GM21423 (cell line): Measurements from ENCODE around the gene SLC6A9.
A peak's percentile ranks its signal among the peaks of the same experiment; 100 is the strongest.

Experiments
- ATAC-seq: cut with Tn5 transposase; IDR thresholded peaks from one replicate; pipeline ENCODE4 v1.9.1; 2021; ENCODE audit warnings: mild to moderate bottlenecking, moderate library complexity; ENCODE audit not compliant: unreplicated experiment

The SLC6A9 gene

DNA sequence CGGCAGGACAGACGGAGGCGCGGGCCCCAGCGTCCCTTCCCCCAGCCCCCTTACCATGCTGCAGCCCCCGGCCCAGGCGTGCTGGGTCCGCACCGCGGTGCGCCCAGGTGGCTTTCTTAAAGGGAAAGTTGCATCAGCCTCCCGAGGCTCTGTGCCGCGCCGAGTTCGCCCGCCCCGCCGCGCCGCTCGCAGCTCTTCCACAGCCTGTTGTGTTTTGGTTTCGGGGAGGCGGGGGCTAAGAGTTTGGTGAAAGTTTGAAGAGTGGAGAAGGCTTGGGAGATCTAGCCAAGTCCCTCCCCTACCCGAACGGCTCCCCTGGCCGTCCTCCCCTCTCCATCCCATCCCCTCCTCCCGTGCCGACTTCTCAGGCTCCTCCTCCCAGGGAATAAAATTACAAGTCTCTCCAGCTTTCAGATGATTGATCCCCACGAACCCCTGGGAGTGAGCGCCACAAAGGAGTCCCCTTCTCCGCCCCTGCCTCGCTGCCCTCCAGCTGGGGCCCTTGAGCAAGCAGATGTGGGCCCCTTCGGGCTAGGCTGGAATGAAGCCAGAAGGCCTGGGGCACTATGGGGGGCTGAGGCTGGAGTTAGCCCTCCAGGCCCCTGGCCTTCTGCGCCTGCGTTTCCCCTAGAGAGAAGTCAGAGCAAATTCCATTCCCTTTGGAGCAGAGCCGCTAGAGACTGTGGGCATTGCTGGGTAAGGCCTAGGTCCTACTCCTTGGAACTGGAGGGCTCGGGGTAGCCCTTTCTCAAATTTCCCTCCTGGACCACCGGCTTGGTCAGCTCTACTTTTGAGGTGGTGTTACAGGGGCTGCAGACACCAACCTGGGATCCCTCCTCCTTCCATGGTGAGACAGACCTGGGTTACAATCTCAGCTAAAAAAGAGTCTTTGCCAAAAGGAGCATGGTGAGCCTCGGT lies at the start of gene SLC6A9:
SLC6A9 (minus strand) TSS at position 211 of the 918 bp plus-strand sequence. CDS start 7,185 bp downstream, outside the sequence.
- ATAC-seq, result no peak

DNA sequence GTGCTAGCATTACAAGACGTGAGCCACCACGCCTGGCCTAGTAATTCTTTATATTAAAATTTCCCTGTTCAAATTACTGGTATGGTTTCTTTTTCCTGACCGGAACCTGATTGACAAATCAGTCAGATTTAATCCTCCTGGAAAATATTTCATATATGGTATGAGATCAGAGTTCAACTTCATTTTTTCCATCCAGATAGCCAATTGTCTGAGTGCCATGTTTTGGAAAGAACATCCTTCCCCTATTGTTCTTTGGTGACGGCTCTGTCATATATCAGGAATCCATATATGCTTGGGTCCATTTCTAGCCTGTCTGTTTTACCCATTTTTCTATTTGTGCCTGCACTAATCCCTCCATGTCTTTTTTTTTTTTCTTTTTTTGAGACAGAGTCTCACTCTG lies 48.3 kb upstream of the SLC6A9 start:
- ATAC-seq, result no peak

DNA sequence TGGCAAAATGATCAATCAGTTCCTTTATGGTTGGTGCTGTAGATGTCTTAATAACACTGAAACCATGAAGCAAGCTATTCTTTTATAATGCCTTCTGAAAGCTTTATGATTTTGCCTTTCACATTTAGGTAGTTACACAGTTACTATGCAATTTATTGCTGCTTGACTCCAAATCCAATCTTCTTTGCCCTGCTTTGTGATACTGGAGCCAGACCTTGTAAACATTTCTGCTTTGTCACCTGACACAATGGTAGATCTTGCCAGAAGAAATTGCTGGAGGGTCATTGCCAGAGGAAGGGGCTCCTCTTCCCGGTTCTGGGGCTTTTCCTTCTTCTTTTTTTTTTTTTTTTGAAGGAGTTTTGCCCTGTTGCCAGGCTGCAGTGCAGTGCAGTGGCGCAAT lies 46.8 kb upstream of the SLC6A9 start:
- no peak for ATAC-seq

DNA sequence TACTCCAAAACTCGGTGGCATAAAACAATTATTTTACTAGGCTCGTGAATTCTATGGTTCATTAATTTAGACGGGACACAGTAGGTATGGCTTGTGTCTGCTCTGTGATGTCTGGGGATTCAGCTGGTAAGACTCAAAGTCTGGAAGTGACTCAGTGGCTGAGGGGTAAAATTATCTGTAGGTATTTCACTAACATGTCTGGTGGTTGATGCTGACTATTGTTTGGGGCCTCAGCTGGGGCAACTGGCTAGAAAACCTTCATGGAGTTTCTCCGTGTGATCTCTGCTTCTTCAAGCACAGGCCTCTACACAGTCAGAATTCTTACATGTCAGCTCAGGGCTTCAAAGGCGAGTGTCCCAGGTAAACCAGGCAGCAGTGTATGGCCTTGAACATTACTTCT lies 46.2 kb upstream of the SLC6A9 start:
- ATAC-seq, result no peak

DNA sequence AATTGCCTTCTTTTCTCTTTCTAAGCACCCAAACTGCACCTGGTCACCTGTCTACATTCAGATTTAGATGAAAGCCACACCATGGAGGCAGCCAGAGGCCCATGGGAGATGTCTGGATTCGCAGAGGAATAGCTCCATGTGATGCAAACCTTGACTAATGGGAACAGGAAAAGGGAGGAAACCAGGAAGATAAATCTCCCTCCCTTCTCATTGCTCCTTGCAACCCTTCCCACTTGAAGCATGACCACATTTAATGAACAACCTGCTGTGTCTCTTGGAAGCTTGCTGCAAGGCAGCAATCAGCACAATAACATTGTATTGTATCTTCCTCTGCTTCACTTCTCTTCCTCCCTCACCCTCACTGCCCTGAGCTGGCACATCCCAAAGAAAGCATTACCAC lies 44.8 kb upstream of the SLC6A9 start:
- ATAC-seq, result no peak

DNA sequence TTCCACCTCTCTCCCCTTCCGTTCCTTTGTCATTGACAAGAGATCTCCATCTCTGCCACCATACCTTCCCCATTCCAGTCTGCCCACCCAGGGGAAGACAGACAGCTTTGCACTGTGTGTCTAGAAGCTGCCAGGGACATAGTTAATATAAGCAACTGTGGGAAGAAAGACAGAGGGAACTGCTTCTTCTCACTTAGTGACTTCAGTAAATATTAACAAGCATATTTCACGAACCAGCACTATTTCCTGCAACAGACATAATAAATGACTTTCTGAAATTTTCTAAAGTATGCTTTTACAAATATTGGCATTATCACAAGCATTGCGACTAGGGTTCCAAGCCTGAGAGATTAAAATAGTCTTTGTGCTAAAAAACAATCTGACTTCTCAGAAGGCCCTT lies 43.2 kb upstream of the SLC6A9 start:
- ATAC-seq, result no peak

DNA sequence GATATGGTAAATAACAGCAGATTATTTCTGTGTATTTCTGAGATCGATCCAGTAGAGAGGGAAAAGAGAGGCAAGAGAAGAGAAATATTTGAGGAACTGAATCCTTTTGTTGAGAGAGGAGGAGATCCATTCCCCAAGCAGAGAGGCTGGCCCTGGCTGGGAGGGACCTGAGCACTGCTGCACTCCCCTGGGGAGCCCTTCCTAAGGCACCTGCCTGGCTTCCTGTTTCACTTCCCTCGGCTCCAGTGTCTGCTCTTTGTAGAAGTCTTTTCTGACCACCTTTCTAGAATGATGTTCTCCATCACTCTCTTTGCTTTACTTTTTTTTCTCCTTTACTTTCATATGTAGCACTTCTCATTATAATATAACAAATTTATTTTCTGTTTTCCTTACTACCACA lies 42.3 kb upstream of the SLC6A9 start:
- peak; percentile 48 for ATAC-seq

- no peak for ATAC-seq
Measured at GRCh38 chr1:44072821-44073220, 41.6 kb upstream of the SLC6A9 start.

GRCh38 chr1:44072204-44072603 lies 40.9 kb upstream of the SLC6A9 start:
- ATAC-seq, result no peak

GRCh38 chr1:44071461-44071860 lies 40.2 kb upstream of the SLC6A9 start:
- ATAC-seq, result no peak

GRCh38 chr1:44068442-44068921 lies 37.2 kb upstream of the SLC6A9 start:
- no peak for ATAC-seq

GRCh38 chr1:44067266-44068250 lies 36.3 kb upstream of the SLC6A9 start:
- no peak for ATAC-seq

- no peak for ATAC-seq
Measured at GRCh38 chr1:44062656-44063179, 31.5 kb upstream of the SLC6A9 start.

GRCh38 chr1:44061857-44062256 lies 30.6 kb upstream of the SLC6A9 start:
- ATAC-seq, result no peak

DNA sequence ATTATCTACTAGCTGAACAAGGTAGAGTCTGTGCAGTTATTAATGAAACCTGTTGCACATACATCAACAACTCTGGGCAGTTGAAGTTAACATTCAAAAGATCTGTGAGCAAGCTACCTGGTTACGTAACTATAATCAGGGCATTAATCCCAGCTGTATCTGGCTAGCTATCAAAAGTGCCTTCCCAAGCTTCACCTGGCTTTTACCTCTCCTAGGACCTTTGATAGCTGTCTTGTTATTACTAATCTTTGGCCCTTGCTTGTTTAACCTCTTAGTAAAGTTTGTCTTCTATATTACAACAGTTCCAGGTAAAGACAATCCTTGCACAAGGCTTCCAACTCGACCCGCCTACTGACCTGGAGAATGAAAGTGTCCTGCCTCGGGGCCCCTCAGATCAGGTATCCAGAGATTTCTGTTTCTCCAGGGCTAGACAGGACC lies 29.6 kb upstream of the SLC6A9 start:
- ATAC-seq, result no peak

DNA sequence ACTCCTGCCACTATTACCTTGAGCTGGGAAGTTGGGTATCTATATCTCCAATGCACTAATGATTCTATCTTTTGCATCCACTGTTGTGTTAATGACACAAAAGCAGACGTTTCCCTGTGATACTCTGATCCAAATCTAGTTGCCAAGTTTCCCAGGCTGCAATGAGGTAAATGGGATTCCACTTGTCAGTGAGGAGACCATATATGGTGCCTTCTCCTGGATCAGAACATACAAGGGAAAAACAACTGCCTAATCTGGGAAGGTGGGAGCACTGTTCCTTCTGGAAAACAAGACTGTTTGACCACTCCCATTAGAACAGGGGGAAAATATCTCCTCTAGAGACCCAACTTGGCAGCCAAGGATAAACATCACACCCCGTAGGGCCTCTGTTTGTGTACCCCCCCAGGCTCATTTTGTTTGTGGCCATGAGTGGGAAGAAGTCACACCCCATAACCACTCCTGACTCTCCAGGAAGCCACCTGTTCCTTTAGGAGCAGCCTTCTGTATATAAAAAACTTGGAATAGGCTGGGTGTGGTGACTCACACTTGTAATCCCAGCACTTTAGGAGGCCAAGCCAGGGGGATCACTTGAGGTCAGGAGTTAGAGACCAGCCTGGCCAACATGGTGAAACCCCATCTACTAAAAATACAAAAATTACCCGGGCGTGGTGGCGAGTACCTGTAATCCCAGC lies 28.5 kb upstream of the SLC6A9 start:
- ATAC-seq, result no peak

GRCh38 chr1:44059212-44059611 lies 27.9 kb upstream of the SLC6A9 start:
- ATAC-seq, result no peak

DNA sequence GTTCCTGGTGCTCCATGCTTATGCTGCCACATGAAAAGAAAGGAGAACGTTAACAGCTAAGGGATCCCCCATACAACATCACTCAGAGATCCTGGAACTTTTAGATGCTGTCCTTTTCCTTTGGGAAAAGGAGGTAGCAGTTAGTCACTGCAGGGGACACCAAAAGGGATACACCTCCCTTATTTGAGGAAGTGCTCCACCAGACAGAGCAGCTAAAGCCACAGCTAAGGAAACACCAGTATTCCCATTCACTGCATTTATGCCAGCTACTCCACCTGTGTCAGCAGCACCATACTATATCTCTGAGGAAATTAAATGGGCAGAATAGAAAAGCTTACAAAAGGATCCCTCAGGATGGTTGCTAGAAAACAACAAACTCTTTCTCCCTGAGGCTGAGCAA lies 26.0 kb upstream of the SLC6A9 start:
- ATAC-seq, result no peak

DNA sequence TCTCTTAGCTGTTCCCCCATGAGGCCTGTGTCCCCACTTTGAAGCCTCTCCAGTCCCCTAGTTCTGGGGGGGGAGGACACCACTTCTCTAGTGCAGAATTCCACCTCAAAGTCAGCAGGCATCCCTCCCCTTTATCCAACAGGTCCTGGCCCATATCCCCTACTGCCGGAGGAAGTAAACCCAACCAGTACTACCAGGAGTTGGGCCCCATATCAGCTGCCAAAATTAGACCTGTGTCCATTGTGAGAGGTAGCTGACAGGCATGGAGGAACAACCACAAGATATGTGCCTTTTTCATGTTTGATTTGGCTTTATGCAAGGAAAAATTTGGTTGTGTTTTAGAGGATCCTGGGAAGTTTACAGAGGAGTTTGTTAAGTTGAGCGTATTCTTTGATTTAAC lies 22.1 kb upstream of the SLC6A9 start:
- ATAC-seq, result no peak

GRCh38 chr1:44050261-44050660 lies 19.0 kb upstream of the SLC6A9 start:
- no peak for ATAC-seq

DNA sequence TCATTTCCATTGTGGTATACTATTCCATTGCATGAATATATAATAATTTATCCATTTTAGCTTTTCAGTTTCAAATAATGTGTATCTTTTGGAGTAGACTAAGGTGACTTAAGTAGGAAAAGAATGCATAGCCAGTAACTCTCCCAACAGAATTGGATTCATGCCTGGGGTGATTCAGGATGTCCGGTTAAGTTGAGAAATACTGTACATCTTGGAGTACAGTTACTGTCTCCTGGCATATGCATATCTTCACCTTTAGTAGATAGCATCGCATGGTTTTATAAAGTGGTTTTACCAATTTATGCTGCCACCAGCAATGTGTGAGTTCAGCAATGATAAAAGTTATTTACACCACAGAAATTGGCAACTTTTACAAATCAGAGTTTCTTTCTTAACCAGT lies 18.6 kb upstream of the SLC6A9 start:
- no peak for ATAC-seq
